NCI-H1092 treated with DMSO at 0.1 percent for 48 hours (cell line): ENCODE results near the gene HCFC2.
"Not testable (repeated sequence)": the region's sequence is repeated elsewhere in the genome, so short reads cannot be mapped to it uniquely, and the experiment has no call there.

Experiments
- DNase-seq: peaks from one replicate; lab custom pipeline; 2025; lab: John Stamatoyannopoulos, UW

The HCFC2 gene

GRCh38 chr12:104057771-104058197 lies 6.5 kb upstream of the HCFC2 start:
- DNase-seq = peak; percentile 27

GRCh38 chr12:104058802-104059201 lies 5.5 kb upstream of the HCFC2 start:
- DNase-seq = no peak

- DNase-seq = no peak
Observed at GRCh38 chr12:104059963-104060362, 4.4 kb upstream of the HCFC2 start.

GRCh38 chr12:104060791-104061190 lies 3.5 kb upstream of the HCFC2 start:
- no peak for DNase-seq

- DNase-seq = peak; percentile 40
Observed at GRCh38 chr12:104063712-104064030, 660 bp upstream of the HCFC2 start.

- peak; percentile 6 for DNase-seq
Observed at GRCh38 chr12:104064842-104065427, 604 bp downstream of the HCFC2 start.

GRCh38 chr12:104072099-104072498 lies 7.8 kb downstream of the HCFC2 start:
- DNase-seq = no peak

GRCh38 chr12:104073699-104074098 lies 9.4 kb downstream of the HCFC2 start:
- DNase-seq = no peak

GRCh38 chr12:104079024-104079423 lies 14.7 kb downstream of the HCFC2 start:
- DNase-seq = no peak

- DNase-seq = no peak
Observed at GRCh38 chr12:104080764-104081163, 16.4 kb downstream of the HCFC2 start.

- no peak for DNase-seq
Observed at GRCh38 chr12:104083769-104084475, 19.6 kb downstream of the HCFC2 start.

- no peak for DNase-seq
Observed at GRCh38 chr12:104090685-104091084, 26.4 kb downstream of the HCFC2 start.

- no peak for DNase-seq
Observed at GRCh38 chr12:104091136-104091535, 26.8 kb downstream of the HCFC2 start.

- DNase-seq = no peak
Observed at GRCh38 chr12:104094284-104094683, 30.0 kb downstream of the HCFC2 start.

GRCh38 chr12:104095289-104095688 lies 31.0 kb downstream of the HCFC2 start:
- no peak for DNase-seq

- DNase-seq = no peak
Observed at GRCh38 chr12:104097954-104098353, 33.6 kb downstream of the HCFC2 start.

- no peak for DNase-seq
Observed at GRCh38 chr12:104105461-104105860, 41.1 kb downstream of the HCFC2 start.

GRCh38 chr12:104106965-104107364 lies 42.6 kb downstream of the HCFC2 start:
- DNase-seq = no peak

- DNase-seq = peak; percentile 68
Observed at GRCh38 chr12:104108755-104109445, 44.6 kb downstream of the HCFC2 start.

- DNase-seq = no peak
Observed at GRCh38 chr12:104109446-104110271, 45.3 kb downstream of the HCFC2 start.

- DNase-seq = not testable (repeated sequence)
Observed at GRCh38 chr12:104114834-104115586, 50.7 kb downstream of the HCFC2 start.

GRCh38 chr12:104115587-104115975 lies 51.2 kb downstream of the HCFC2 start:
- DNase-seq = no peak
